HepG2 (cell line): ENCODE measurements around the gene COX7A2L. TPM values are rescaled to one million over a fixed set of nuclear protein-coding genes. Genes with fewer than 3 reads are reported as not detected.
A peak's percentile ranks its signal among the peaks of the same experiment; 100 is the strongest.

ENCODE experiments used
- ATAC-seq: fragments of 200-7000 bp; cut with Tn5 transposase; 3 replicates; pipeline ENCODE4 v1.9.1; 2020; ENCODE audit warnings: mild to moderate bottlenecking, moderate library complexity
- BruUV-seq: library from RNA; stranded (reverse); fragments of 400-500 nt; replicated peaks from 2 replicates; lab custom pipeline; 2021; lab: Mats Ljungman, UMichigan
- CTCF ChIA-PET: fragments of 300-600 bp; formaldehyde crosslinking; extraction: SDS; loops from one replicate; lab custom pipeline; 2021; ENCODE audit warnings: low total read pairs, inconsistent platforms, low intra/inter-chr PET ratio; lab: Yijun Ruan, JAX
- POLR2A ChIA-PET: fragments of 350-600 bp; sonication (Branson Sonifier 250); formaldehyde crosslinking; loops from one replicate; lab custom pipeline; 2020; ENCODE audit warnings: antibody characterized with exemption, inconsistent platforms; lab: Yijun Ruan, JAX
- DNase-seq: peaks from one replicate; pipeline ENCODE4 v3.0.0-alpha.2; 2015; ENCODE audit warnings: low spot score
- FAIRE-seq: peaks from 3 replicates; lab custom pipeline; 2011; peaks lifted over from hg19 to GRCh38; lab: Jason Lieb, UNC
- H2AFZ ChIP-seq: one replicate; pipeline ENCODE4 v1.6.1; 2011; ENCODE audit warnings: low read length, inconsistent platforms
- H3K27ac ChIP-seq: fragments of 300-600 bp; 3 replicates; pipeline ENCODE4 v1.8.0; 2011; ENCODE audit warnings: mixed run types, mild to moderate bottlenecking, mixed read lengths, low read length, inconsistent platforms; ENCODE audit not compliant: insufficient read depth; ENCODE audit errors: extremely low read length
- H3K27me3 ChIP-seq, 2 experiments: fragments of 200-600 bp in 1 of 2; 2 replicates in 1 of 2; 3 replicates in 1 of 2; pipeline versions ENCODE4 v1.6.0 to v1.8.0; 2011; ENCODE audit warnings: low read length in 2 of 2, mild to moderate bottlenecking in 2 of 2, moderate library complexity in 2 of 2, inconsistent platforms in 1 of 2; ENCODE audit not compliant: insufficient read depth in 2 of 2, control insufficient read depth in 1 of 2
- H3K36me3 ChIP-seq, 2 experiments: fragments of 200-600 bp in 1 of 2; replicated peaks in 1 of 2; 2 replicates in 1 of 2; 3 replicates in 1 of 2; pipeline versions ENCODE4 v1.5.1 to v1.8.0; 2011; ENCODE audit warnings: low read length in 2 of 2, inconsistent platforms in 1 of 2; ENCODE audit not compliant: insufficient read depth in 2 of 2, control insufficient read depth in 1 of 2
- H3K4me1 ChIP-seq: 2 replicates; pipeline ENCODE4 v1.5.1; 2012; ENCODE audit warnings: low read length, inconsistent platforms; ENCODE audit not compliant: insufficient read depth
- H3K4me2 ChIP-seq: 2 replicates; pipeline ENCODE4 v1.6.0; 2011; ENCODE audit warnings: low read depth, low read length, inconsistent platforms
- H3K4me3 ChIP-seq, 3 experiments: fragments of 200-600 bp in 1 of 3; sonication (generic), shearing (Covaris generic) in 1 of 3; replicated peaks in 1 of 3; 2 replicates each; pipeline ENCODE4 v1.5.1; 2011 to 2016; ENCODE audit warnings: low read length in 3 of 3, inconsistent platforms in 2 of 3, low read depth in 2 of 3, mild to moderate bottlenecking in 2 of 3, control low read depth in 1 of 3, mixed read lengths in 1 of 3; ENCODE audit not compliant: insufficient read depth in 1 of 3
- H3K79me2 ChIP-seq: one replicate; pipeline ENCODE4 v1.6.1; 2011; ENCODE audit warnings: low read length, inconsistent platforms; ENCODE audit not compliant: insufficient read depth
- H3K9ac ChIP-seq: 2 replicates; pipeline ENCODE4 v1.6.0; 2011; ENCODE audit warnings: mild to moderate bottlenecking, low read depth, low read length, inconsistent platforms; ENCODE audit not compliant: insufficient read depth
- H3K9me3 ChIP-seq: 2 replicates; pipeline ENCODE4 v1.5.1; 2012; ENCODE audit warnings: mild to moderate bottlenecking, low read length
- H4K20me1 ChIP-seq: 2 replicates; pipeline ENCODE4 v1.6.0; 2011; ENCODE audit warnings: inconsistent platforms, mild to moderate bottlenecking, low read length, moderate library complexity; ENCODE audit not compliant: insufficient read depth
- ARID3A ChIP-seq: IDR thresholded peaks from 2 replicates; pipeline ENCODE4 v1.6.1; 2012; ENCODE audit warnings: low read depth, low read length, improper control_type of control experiment
- HDAC1 ChIP-seq: sonication (generic); formaldehyde crosslinking; IDR thresholded peaks from 2 replicates; pipeline ENCODE4 v1.5.1; 2020; ENCODE audit warnings: mild to moderate bottlenecking, missing genetic modification reagents
- HIVEP1 ChIP-seq: sonication (generic); formaldehyde crosslinking; IDR thresholded peaks from 2 replicates; pipeline ENCODE4 v1.4.0; 2020; ENCODE audit warnings: mild to moderate bottlenecking, missing genetic modification reagents
- KLF16 ChIP-seq, 2 experiments: sonication (generic) in 1 of 2; formaldehyde crosslinking in 1 of 2; IDR thresholded peaks; 2 replicates each; pipeline versions ENCODE4 v1.6.1 to v1.8.0; 2016 to 2023; ENCODE audit warnings: missing genetic modification reagents in 2 of 2, missing compliant biosample characterization in 1 of 2
- MAFF ChIP-seq: IDR thresholded peaks from 2 replicates; pipeline ENCODE4 v1.6.1; 2011; ENCODE audit warnings: low read depth, low read length, improper control_type of control experiment
- MAX ChIP-seq: IDR thresholded peaks from 2 replicates; pipeline ENCODE4 v1.6.1; 2012; ENCODE audit warnings: inconsistent platforms
- MXI1 ChIP-seq: IDR thresholded peaks from 3 replicates; pipeline ENCODE4 v1.6.1; 2012; ENCODE audit warnings: low read depth, low read length, inconsistent platforms, borderline replicate concordance
- RCOR2 ChIP-seq: IDR thresholded peaks from 2 replicates; pipeline ENCODE4 v1.6.1; 2016; ENCODE audit warnings: missing biosample characterization, missing genetic modification reagents
- SIN3A ChIP-seq: IDR thresholded peaks from 2 replicates; pipeline ENCODE4 v1.6.1; 2011; ENCODE audit warnings: low read depth, mild to moderate bottlenecking, control low read depth, low read length, borderline replicate concordance
- SMC3 ChIP-seq: IDR thresholded peaks from 2 replicates; pipeline ENCODE4 v1.6.1; 2011; ENCODE audit warnings: low read length, improper control_type of control experiment
- TBX2 ChIP-seq: sonication (generic); formaldehyde crosslinking; IDR thresholded peaks from 2 replicates; pipeline ENCODE4 v1.5.0; 2020; ENCODE audit warnings: missing genetic modification reagents, mild to moderate bottlenecking, borderline replicate concordance
- USF2 ChIP-seq, 2 experiments: sonication (generic) in 1 of 2; formaldehyde crosslinking in 1 of 2; IDR thresholded peaks; 2 replicates each; pipeline versions ENCODE4 v1.5.1 to v1.6.1; 2011 to 2020; ENCODE audit warnings: borderline replicate concordance in 1 of 2, low read depth in 1 of 2, low read length in 1 of 2, mild to moderate bottlenecking in 1 of 2, missing genetic modification reagents in 1 of 2, moderate library complexity in 1 of 2
- ZNF687 ChIP-seq: sonication (generic); formaldehyde crosslinking; IDR thresholded peaks from 2 replicates; pipeline ENCODE4 v1.5.1; 2020; ENCODE audit warnings: mild to moderate bottlenecking, missing genetic modification reagents, moderate library complexity
- ZNF883 ChIP-seq: sonication (generic); formaldehyde crosslinking; IDR thresholded peaks from 2 replicates; pipeline ENCODE4 v1.5.1; 2020; ENCODE audit warnings: mild to moderate bottlenecking, missing genetic modification reagents; ENCODE audit errors: not compliant biosample characterization
- WGBS: methylation state at CpG from one replicate; pipeline ENCODE4 v1.1.6; 2017; ENCODE audit warnings: low lambda C conversion rate; 5-methylcytosine and 5-hydroxymethylcytosine counted together
- in situ Hi-C: cut with HindIII; loops from 2 replicates; pipeline ENCODE4 v1.10.0; 2017; ENCODE audit warnings: low pct_unique_long_range_greater_than_20kb; ENCODE audit not compliant: extremely low pct_ligation_motif_present
- intact Hi-C: fragments of 100-400 bp; cut with micrococcal nuclease; formaldehyde crosslinking; loops from one replicate; pipeline ENCODE4 v1.10.0; 2022; ENCODE audit not compliant: unreplicated experiment
- polyA plus RNA-seq, 8 experiments: library from polyadenylated mRNA; depleted of rRNA in 3 of 8; stranded (reverse) in 7 of 8; unstranded in 1 of 8; fragments of >200 nt; fragmentation: Illumina TruSeq in 4 of 8; extraction: Trizol in 4 of 8; gene quantifications; 2 replicates each; pipeline versions ENCODE4 v1.2.1 to v1.2.3, GENCODE V29; 2011 to 2016; ENCODE audit warnings: low read depth in 4 of 8, missing spikeins in 1 of 8, mixed read lengths in 1 of 8; ENCODE audit not compliant: insufficient read depth in 1 of 8
- total RNA-seq, 5 experiments: library from RNA; depleted of rRNA; stranded (reverse); fragments of >200 nt; fragmentation: Illumina TruSeq; extraction: Trizol; gene quantifications; 2 replicates each; pipeline ENCODE4 v1.2.3, GENCODE V29; 2016; ENCODE audit warnings: low read depth in 1 of 5

Gene COX7A2L
- total and polyA plus RNA-seq, 2 of the 13 experiments (the other 11 are each of a cell fraction or from before 2014, with no cell fraction given): 155 to 201 TPM

- in situ Hi-C loops (no loop called here), intact Hi-C loops (loop anchor here (2.0 kb wide), 1 partner anchor 19 kb away; the partner anchor contains the start of gene COX7A2L)
- peaks cover 27% of the 10 kb centered on the region for H3K79me2 ChIP-seq
- H4K20me1 ChIP-seq: peaks cover 37% of the 10 kb centered on the region; the same call in 1 of the 2 replicates
- WGBS: 87% methylated on average over 8 of the region's 8 CpGs
- ATAC-seq (peak; percentile 31), FAIRE-seq (peak; percentile 34), DNase-seq (peak; percentile 82)
- H3K9me3 ChIP-seq: no peaks in the 10 kb centered on the region
- POLR2A ChIA-PET: interaction anchor here (1.0 to 1.1 kb wide), 2 partner anchors 16 to 18 kb away, joined by 3 read pairs; partner anchors contain the start of gene COX7A2L
- no peak overlapping the region for H3K4me2 ChIP-seq
- H3K27me3 ChIP-seq: no peaks in the 10 kb centered on the region
- peak overlapping the region; percentile 22 for H3K27ac ChIP-seq
- H3K9ac ChIP-seq: no peak overlapping the region
- peaks cover 3 to 8% of the 10 kb centered on the region in 2 experiments for H3K36me3 ChIP-seq
- no peak overlapping the region for H2AFZ ChIP-seq
- H3K4me1 ChIP-seq: peaks cover 49% of the 10 kb centered on the region
- H3K4me3 ChIP-seq: no peak overlapping the region
- CTCF ChIA-PET: no interaction called here
- BruUV-seq: no TSS peak
- 0 out of 2 replicates have a peak, but pooled peaks have one; percentile 16 for TF ChIP-seq TBX2
- TF ChIP-seq MAFF: peak; percentile 44; the same call in 1 of the 2 replicates
- no peak for TF ChIP-seq KLF16 (CRISPR knock-in tag; IDR thresholded peaks at IDR 0.05)
- no peak for TF ChIP-seq RCOR2 (CRISPR knock-in tag)
- TF ChIP-seq SMC3: no peak
- TF ChIP-seq USF2 (IDR thresholded peaks at IDR 0.05; ENCODE audit: low read depth, low read length): peak; percentile 68
- TF ChIP-seq USF2 (CRISPR knock-in tag; IDR thresholded peaks at IDR 0.05; ENCODE audit: borderline replicate concordance): peak; percentile 41; the same call in 1 of the 2 replicates
- no peak; the same call in 1 of the 2 replicates for TF ChIP-seq SIN3A
- TF ChIP-seq MAX: peak; percentile 0; the same call in 1 of the 2 replicates
- 0 out of 3 replicates have a peak, but pooled peaks have one; percentile 11 for TF ChIP-seq MXI1
- TF ChIP-seq ZNF883: peak; percentile 33
- peak; percentile 51; the same call in 1 of the 2 replicates for TF ChIP-seq ARID3A
- TF ChIP-seq HDAC1 (CRISPR knock-in tag): no peak
- no peak for TF ChIP-seq HIVEP1 (CRISPR knock-in tag)
- TF ChIP-seq ZNF687: no peak
Measured at GRCh38 chr2:42342061-42342794, 18.8 kb downstream of the COX7A2L start.
